ENCODE measurements around the gene BARHL1.

BARHL1 gene

GRCh38 chr9:132596200-132596599 lies 13.8 kb downstream of the BARHL1 start:
- DNase-seq (ENCODE audit: low read depth): no peak
- no peak for TF ChIP-seq CTCF (IDR thresholded peaks at IDR 0.05; ENCODE audit: low read depth, low read length, missing control alignments)
- no peak overlapping the region for H3K4me3 ChIP-seq (ENCODE audit: low read depth, low read length)

DNA sequence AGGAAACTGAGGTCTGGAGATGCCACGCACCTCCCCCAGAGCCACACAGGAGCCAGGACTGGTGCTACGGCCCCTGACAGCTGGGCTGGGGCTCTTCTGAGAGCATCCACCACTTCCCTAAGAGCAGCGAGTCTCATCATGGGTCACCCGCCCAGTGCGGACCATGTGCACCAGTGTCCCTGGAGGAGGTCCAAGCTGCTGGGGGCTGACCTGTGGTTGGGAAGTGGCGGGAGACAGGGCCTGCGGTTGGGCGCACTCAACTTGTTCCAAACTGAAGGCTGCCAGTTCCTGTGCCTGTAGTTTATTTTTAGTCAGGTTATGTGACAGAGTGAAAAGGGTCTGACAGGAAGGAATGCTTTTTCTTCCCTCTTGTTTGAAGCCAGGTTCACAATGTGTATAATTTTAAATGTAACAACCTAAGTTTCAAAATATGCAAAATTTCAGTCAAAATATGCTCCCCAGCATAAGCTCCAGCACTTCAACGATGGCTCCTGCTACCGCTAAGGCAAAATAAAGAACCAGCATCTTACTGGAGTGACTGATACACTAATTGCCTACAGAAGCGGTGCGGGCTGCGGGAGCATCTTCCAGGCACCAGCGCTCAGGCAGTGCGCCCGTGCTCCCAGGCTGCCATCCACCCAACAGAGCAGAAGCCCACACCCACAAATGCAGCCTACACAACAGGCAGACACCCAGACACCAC lies 14.8 kb downstream of the BARHL1 start:
- DNase-seq (ENCODE audit: low read depth): no peak
- TF ChIP-seq CTCF (IDR thresholded peaks at IDR 0.05; ENCODE audit: low read depth, low read length, missing control alignments): no peak
- no peak overlapping the region for H3K4me3 ChIP-seq (ENCODE audit: low read depth, low read length)

GRCh38 chr9:132600326-132600984 lies 18.0 kb downstream of the BARHL1 start:
- DNase-seq (ENCODE audit: low read depth): no peak
- no peak overlapping the region for H3K4me3 ChIP-seq (ENCODE audit: low read depth, low read length)
- no peak for TF ChIP-seq CTCF (IDR thresholded peaks at IDR 0.05; ENCODE audit: low read depth, low read length, missing control alignments)

DNA sequence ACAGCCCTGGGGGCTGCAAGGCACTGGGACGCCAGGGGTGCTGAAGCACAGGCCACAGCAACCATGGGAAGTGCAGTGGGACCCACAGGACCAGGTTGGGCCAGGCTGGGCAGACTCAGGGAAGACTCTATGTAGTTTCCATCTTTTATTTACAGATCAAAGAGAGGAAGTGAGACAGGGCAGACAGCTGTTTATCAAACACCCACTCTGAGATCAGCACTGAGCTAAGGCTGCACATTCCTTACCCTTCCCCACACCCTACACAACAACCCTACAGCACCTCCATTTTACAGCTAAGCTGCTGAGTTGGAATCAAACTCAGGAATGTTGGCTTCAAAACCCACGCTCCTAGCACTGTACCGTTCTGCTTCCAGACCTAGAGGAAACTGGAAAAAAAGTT lies 19.8 kb downstream of the BARHL1 start:
- DNase-seq (ENCODE audit: low read depth): no peak
- no peak for TF ChIP-seq CTCF (IDR thresholded peaks at IDR 0.05; ENCODE audit: low read depth, low read length, missing control alignments)
- H3K4me3 ChIP-seq (ENCODE audit: low read depth, low read length): no peak overlapping the region

DNA sequence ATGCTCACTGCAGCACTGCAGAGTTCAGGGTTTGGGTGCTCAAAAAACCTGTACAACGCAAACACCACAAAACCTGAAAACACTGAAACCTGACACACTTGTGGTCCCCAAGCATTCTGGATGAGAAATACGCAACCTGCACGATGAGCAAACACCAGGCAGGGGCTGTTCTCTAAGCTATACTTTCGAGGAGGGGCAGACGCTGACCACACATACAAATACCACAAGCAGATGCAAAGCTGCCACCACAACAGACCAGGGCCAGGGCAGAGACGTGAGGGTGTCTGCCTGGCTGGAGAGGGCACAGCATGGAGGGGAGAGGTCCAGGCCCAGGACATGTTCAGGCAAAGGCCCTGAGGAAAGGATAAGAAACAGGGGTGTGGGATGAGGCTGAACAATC lies 23.0 kb downstream of the BARHL1 start:
- DNase-seq (ENCODE audit: low read depth): no peak
- no peak for TF ChIP-seq CTCF (IDR thresholded peaks at IDR 0.05; ENCODE audit: low read depth, low read length, missing control alignments)
- H3K4me3 ChIP-seq (ENCODE audit: low read depth, low read length): no peak overlapping the region

GRCh38 chr9:132606066-132606465 lies 23.7 kb downstream of the BARHL1 start:
- no peak for TF ChIP-seq CTCF (IDR thresholded peaks at IDR 0.05; ENCODE audit: low read depth, low read length, missing control alignments)
- DNase-seq (ENCODE audit: low read depth): no peak
- H3K4me3 ChIP-seq (ENCODE audit: low read depth, low read length): no peak overlapping the region

DNA sequence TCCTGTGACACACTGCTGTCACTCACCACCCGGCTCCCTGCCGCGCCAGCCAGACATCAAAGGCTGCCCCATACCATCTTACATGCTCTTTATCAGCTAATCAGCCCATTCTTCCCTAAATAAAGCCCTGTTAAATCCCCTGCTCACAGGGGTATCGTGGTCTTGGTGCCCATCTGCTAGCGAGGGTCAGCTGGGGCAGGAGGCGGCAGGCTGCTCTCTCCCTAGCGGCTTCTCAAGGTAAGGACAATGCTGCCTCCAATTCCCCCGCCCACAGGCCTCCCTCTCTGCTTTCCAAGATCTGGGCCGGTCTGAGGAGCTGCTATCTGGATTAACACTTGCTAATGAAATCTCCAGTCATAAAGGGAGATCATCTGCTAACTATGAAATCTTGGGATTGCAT lies 26.8 kb downstream of the BARHL1 start:
- TF ChIP-seq CTCF (IDR thresholded peaks at IDR 0.05; ENCODE audit: low read depth, low read length, missing control alignments): no peak
- no peak for DNase-seq (ENCODE audit: low read depth)
- H3K4me3 ChIP-seq (ENCODE audit: low read depth, low read length): no peak overlapping the region

All from GM12864 (cell line).